Endothelial cell of umbilical vein (primary cell): ENCODE measurements around the gene FBXO38. TPM values are rescaled to one million over a fixed set of nuclear protein-coding genes. Genes with fewer than 3 reads are reported as not detected.

Experiments used
- BruUV-seq: library from RNA; stranded (reverse); fragments of 400-500 nt; replicated peaks from 2 replicates; lab custom pipeline; 2021; lab: Mats Ljungman, UMichigan
- CTCF ChIA-PET: fragments of 300-600, 350-600 bp; sonication (Branson Sonifier 250); formaldehyde crosslinking; loops from one replicate; lab custom pipeline; 2021; ENCODE audit warnings: antibody characterized with exemption, inconsistent platforms; lab: Charles Lee
- POLR2A ChIA-PET: fragments of 300-600, 350-600 bp; sonication (Branson Sonifier 250); formaldehyde crosslinking; loops from one replicate; lab custom pipeline; 2021; ENCODE audit warnings: antibody characterized with exemption, inconsistent platforms; lab: Charles Lee
- DNase-seq: peaks from one replicate; pipeline ENCODE4 v3.0.0-alpha.2; 2011; ENCODE audit warnings: low read depth, low spot score
- FAIRE-seq: peaks from 2 replicates; lab custom pipeline; 2011; peaks lifted over from hg19 to GRCh38; lab: Jason Lieb, UNC
- H2AFZ ChIP-seq: 2 replicates; pipeline ENCODE4 v1.6.0; 2012; ENCODE audit warnings: low read depth, low read length, control low read depth, inconsistent platforms
- H3K27ac ChIP-seq: 2 replicates; pipeline ENCODE4 v1.5.1; 2011; ENCODE audit warnings: low read depth, mild to moderate bottlenecking, control low read depth, low read length, moderate library complexity; ENCODE audit not compliant: insufficient read depth
- H3K27me3 ChIP-seq, 2 experiments: 2 replicates each; pipeline versions ENCODE4 v1.6.0 to v1.6.1; 2011; ENCODE audit warnings: low read length in 2 of 2, mixed read lengths in 1 of 2; ENCODE audit not compliant: control insufficient read depth in 2 of 2, insufficient read depth in 2 of 2
- H3K36me3 ChIP-seq, 2 experiments: 2 replicates in 1 of 2; 3 replicates in 1 of 2; pipeline ENCODE4 v1.5.1; 2011; ENCODE audit warnings: low read length in 2 of 2, mild to moderate bottlenecking in 1 of 2, moderate library complexity in 1 of 2; ENCODE audit not compliant: control insufficient read depth in 2 of 2, insufficient read depth in 2 of 2; ENCODE audit errors: extremely low read depth in 1 of 2
- H3K4me1 ChIP-seq: 3 replicates; pipeline ENCODE4 v1.5.1; 2011; ENCODE audit warnings: mild to moderate bottlenecking, low read length; ENCODE audit not compliant: control insufficient read depth, insufficient read depth; ENCODE audit errors: extremely low read depth
- H3K4me2 ChIP-seq: 2 replicates; pipeline ENCODE4 v1.6.1; 2011; ENCODE audit warnings: low read length, control low read depth, mixed read lengths; ENCODE audit not compliant: insufficient read depth
- H3K4me3 ChIP-seq, 3 experiments: fragments of 200-600 bp in 1 of 3; sonication (generic), shearing (Covaris generic) in 1 of 3; replicated peaks in 1 of 3; 2 replicates each; pipeline ENCODE4 v1.5.1; 2011 to 2016; ENCODE audit warnings: control low read depth in 3 of 3, low read length in 3 of 3, mild to moderate bottlenecking in 2 of 3, inconsistent platforms in 1 of 3, low read depth in 1 of 3, moderate library complexity in 1 of 3; ENCODE audit not compliant: insufficient read depth in 1 of 3
- H3K79me2 ChIP-seq: 2 replicates; pipeline ENCODE4 v1.6.0; 2012; ENCODE audit warnings: low read length, inconsistent platforms; ENCODE audit not compliant: control insufficient read depth, insufficient read depth
- H3K9ac ChIP-seq: replicated peaks from 2 replicates; pipeline ENCODE3; 2011; ENCODE audit warnings: low read length, control low read depth; ENCODE audit not compliant: insufficient read depth; ENCODE audit errors: extremely low read depth
- H3K9me1 ChIP-seq: replicated peaks from 3 replicates; pipeline ENCODE4 v1.6.0; 2011; ENCODE audit warnings: mild to moderate bottlenecking, low read length; ENCODE audit not compliant: control insufficient read depth, insufficient read depth; ENCODE audit errors: extremely low read depth
- H3K9me3 ChIP-seq: replicated peaks from 2 replicates; pipeline ENCODE4 v1.5.1; 2012; ENCODE audit warnings: low read length, inconsistent platforms; ENCODE audit not compliant: control insufficient read depth, insufficient read depth
- H4K20me1 ChIP-seq: replicated peaks from 2 replicates; pipeline ENCODE3; 2011; ENCODE audit warnings: mild to moderate bottlenecking, low read length; ENCODE audit not compliant: control insufficient read depth, insufficient read depth; ENCODE audit errors: extremely low read depth
- EZH2 ChIP-seq: IDR thresholded peaks from 2 replicates; pipeline ENCODE4 v1.6.1; 2012; ENCODE audit warnings: borderline replicate concordance, low read depth, mild to moderate bottlenecking, moderate library complexity, low read length, inconsistent platforms; ENCODE audit not compliant: severe bottlenecking
- FOS ChIP-seq: IDR thresholded peaks from 2 replicates; pipeline ENCODE4 v1.6.1; 2011; ENCODE audit warnings: mild to moderate bottlenecking, low read length, moderate library complexity, borderline replicate concordance; ENCODE audit not compliant: insufficient read depth
- GATA2 ChIP-seq: IDR thresholded peaks from 2 replicates; pipeline ENCODE4 v1.7.0; 2011; ENCODE audit warnings: low read depth, mild to moderate bottlenecking, moderate library complexity, mixed read lengths, low read length; ENCODE audit not compliant: insufficient read length, insufficient read depth
- JUN ChIP-seq: IDR thresholded peaks from 2 replicates; pipeline ENCODE4 v1.6.1; 2011; ENCODE audit warnings: borderline replicate concordance, low read depth; ENCODE audit not compliant: insufficient read length, insufficient read depth
- MYC ChIP-seq: IDR thresholded peaks from one replicate; pipeline ENCODE4 v1.6.1; 2011; ENCODE audit warnings: mild to moderate bottlenecking, low read depth, low read length
- POLR2A ChIP-seq: IDR thresholded peaks from 2 replicates; pipeline ENCODE4 v1.6.1; 2012; ENCODE audit warnings: low read depth, mild to moderate bottlenecking, control low read depth, low read length
- POLR2AphosphoS5 ChIP-seq: IDR thresholded peaks from 2 replicates; pipeline ENCODE4 v1.6.1; 2012; ENCODE audit warnings: low read depth, mild to moderate bottlenecking, control low read depth, low read length, moderate library complexity; ENCODE audit not compliant: insufficient read depth
- dilution Hi-C: fragments of 300-500 bp; cut with MboI; formaldehyde crosslinking; loops from one replicate; pipeline ENCODE4 v1.15.0; 2019; ENCODE audit warnings: low sequenced_read_pairs; ENCODE audit not compliant: extremely low pct_ligation_motif_present
- intact Hi-C: fragments of 100-400 bp; cut with micrococcal nuclease; formaldehyde crosslinking; loops from one replicate; pipeline ENCODE4 v1.10.0; 2022
- polyA plus RNA-seq, 4 experiments: library from polyadenylated mRNA; depleted of rRNA in 3 of 4; stranded (reverse) in 3 of 4; unstranded in 1 of 4; fragments of >200 nt; gene quantifications; 2 replicates each; pipeline versions ENCODE4 v1.2.1 to v1.2.3, GENCODE V29; 2011 to 2012; ENCODE audit warnings: missing spikeins in 1 of 4
- total RNA-seq: library from RNA; stranded (reverse); gene quantifications from 2 replicates; pipeline ENCODE4 v1.2.3, GENCODE V29; 2021
- TF ChIP-seq, protein P1 (sequence below): IDR thresholded peaks from 2 replicates; pipeline ENCODE4 v1.6.1; 2011; ENCODE audit not compliant: insufficient read depth, insufficient read length
- TF ChIP-seq, protein P2 (sequence below), 2 donors: IDR thresholded peaks; 1 replicate in 1 of 2; 2 replicates in 1 of 2; pipeline ENCODE4 v1.5.1; 2011; ENCODE audit warnings: low read length in 2 of 2, mild to moderate bottlenecking in 2 of 2, moderate library complexity in 2 of 2, control low read depth in 1 of 2, inconsistent platforms in 1 of 2, low read depth in 1 of 2; ENCODE audit not compliant: insufficient read depth in 1 of 2; ENCODE audit errors: extremely low read depth in 1 of 2

Gene FBXO38
- total and polyA plus RNA-seq, 2 donors (not counting 3 experiments of a cell fraction or from before 2014, with no cell fraction given) = 18.6 to 65.6 TPM

DNA sequence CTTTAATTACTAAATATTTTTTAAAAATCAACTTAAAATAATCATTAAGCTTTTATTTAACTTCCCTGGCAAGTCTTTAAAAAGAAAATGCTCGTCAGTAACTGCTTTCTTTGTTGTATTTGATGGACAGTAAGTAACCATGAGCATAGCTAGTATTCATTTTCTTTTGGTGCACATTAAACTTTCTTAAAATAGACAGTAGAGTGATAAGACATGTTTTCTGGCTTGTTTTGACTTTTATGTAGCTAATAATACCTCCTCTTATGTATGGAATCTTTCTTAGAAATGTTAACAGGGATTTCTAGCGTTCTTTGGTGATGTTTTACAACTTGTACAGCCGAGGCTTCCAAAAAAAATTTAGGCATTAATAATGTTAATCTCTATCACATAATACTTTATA, 22.6 kb downstream of the FBXO38 start:
- DNase-seq = no peak
- no peak overlapping the region for H2AFZ ChIP-seq
- no peaks in the 10 kb centered on the region for H4K20me1 ChIP-seq
- intact Hi-C loops (no loop called here), dilution Hi-C loops (no loop called here)
- BruUV-seq = no TSS peak
- no peaks in the 10 kb centered on the region for H3K27me3 ChIP-seq
- H3K9me1 ChIP-seq = no peaks in the 10 kb centered on the region
- peaks cover 12% of the 10 kb centered on the region for H3K79me2 ChIP-seq
- H3K9ac ChIP-seq = no peak overlapping the region
- TF ChIP-seq JUN = no peak
- TF ChIP-seq, protein P1, sequence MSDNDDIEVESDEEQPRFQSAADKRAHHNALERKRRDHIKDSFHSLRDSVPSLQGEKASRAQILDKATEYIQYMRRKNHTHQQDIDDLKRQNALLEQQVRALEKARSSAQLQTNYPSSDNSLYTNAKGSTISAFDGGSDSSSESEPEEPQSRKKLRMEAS = no peak
- TF ChIP-seq, protein P2, sequence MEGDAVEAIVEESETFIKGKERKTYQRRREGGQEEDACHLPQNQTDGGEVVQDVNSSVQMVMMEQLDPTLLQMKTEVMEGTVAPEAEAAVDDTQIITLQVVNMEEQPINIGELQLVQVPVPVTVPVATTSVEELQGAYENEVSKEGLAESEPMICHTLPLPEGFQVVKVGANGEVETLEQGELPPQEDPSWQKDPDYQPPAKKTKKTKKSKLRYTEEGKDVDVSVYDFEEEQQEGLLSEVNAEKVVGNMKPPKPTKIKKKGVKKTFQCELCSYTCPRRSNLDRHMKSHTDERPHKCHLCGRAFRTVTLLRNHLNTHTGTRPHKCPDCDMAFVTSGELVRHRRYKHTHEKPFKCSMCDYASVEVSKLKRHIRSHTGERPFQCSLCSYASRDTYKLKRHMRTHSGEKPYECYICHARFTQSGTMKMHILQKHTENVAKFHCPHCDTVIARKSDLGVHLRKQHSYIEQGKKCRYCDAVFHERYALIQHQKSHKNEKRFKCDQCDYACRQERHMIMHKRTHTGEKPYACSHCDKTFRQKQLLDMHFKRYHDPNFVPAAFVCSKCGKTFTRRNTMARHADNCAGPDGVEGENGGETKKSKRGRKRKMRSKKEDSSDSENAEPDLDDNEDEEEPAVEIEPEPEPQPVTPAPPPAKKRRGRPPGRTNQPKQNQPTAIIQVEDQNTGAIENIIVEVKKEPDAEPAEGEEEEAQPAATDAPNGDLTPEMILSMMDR (IDR thresholded peaks at IDR 0.05; ENCODE audit: extremely low read depth in 1 of 2, insufficient read depth in 1 of 2, low read depth in 1 of 2, low read length in 2 of 2) = no peak
- no peak for TF ChIP-seq EZH2
- TF ChIP-seq MYC = no peak
- TF ChIP-seq POLR2A = no peak
- no peak for TF ChIP-seq POLR2AphosphoS5
- no peak for TF ChIP-seq FOS
- TF ChIP-seq GATA2 = no peak
- no peak overlapping the region for H3K4me2 ChIP-seq
- peaks cover 11 to 25% of the 10 kb centered on the region in 2 experiments for H3K36me3 ChIP-seq
- POLR2A ChIA-PET = no interaction called here
- H3K4me1 ChIP-seq = peaks cover 17% of the 10 kb centered on the region
- no peaks in the 10 kb centered on the region for H3K9me3 ChIP-seq
- no peak overlapping the region for H3K27ac ChIP-seq
- CTCF ChIA-PET = interaction anchor here (0.8 to 1.4 kb wide), 3 partner anchors 14 to 325 kb away, joined by 3 to 4 read pairs (median 3); no protein-coding TSS in a partner anchor
- no peak overlapping the region for H3K4me3 ChIP-seq
- no peak for FAIRE-seq
